Omental fat pad (tissue), 4 donors: Measurements from ENCODE around the gene TECPR2. TPM values are rescaled to one million over a fixed set of nuclear protein-coding genes. Genes with fewer than 3 reads are reported as not detected.
"Not testable (repeated sequence)": the region's sequence is repeated elsewhere in the genome, so short reads cannot be mapped to it uniquely, and the experiment has no call there.

Source experiments
- ATAC-seq: fragments of 150-250 bp; one replicate; pipeline ENCODE4 v1.9.1; 2016; ENCODE audit warnings: mild to moderate bottlenecking, moderate library complexity; ENCODE audit not compliant: low FRiP score
- DNase-seq: peaks from one replicate; pipeline ENCODE4 v3.0.0-alpha.2; 2019; ENCODE audit warnings: low spot score
- total RNA-seq, 4 donors: library from RNA; depleted of rRNA; stranded (reverse); fragments of >200 nt; gene quantifications; one replicate each; pipeline ENCODE4 v1.1.0, GENCODE V29; 2016
- TF ChIP-seq, protein P1 (sequence below), 3 donors: fragments of 450-650 bp; IDR thresholded peaks; one replicate each; pipeline ENCODE4 v1.5.1; 2016 to 2017; ENCODE audit warnings: antibody characterized with exemption in 3 of 3, mild to moderate bottlenecking in 3 of 3, moderate library complexity in 2 of 3

The TECPR2 gene
- total RNA-seq, 4 donors from 2014 or later, result 12.7 to 46.0 (median 17.9) TPM

DNA sequence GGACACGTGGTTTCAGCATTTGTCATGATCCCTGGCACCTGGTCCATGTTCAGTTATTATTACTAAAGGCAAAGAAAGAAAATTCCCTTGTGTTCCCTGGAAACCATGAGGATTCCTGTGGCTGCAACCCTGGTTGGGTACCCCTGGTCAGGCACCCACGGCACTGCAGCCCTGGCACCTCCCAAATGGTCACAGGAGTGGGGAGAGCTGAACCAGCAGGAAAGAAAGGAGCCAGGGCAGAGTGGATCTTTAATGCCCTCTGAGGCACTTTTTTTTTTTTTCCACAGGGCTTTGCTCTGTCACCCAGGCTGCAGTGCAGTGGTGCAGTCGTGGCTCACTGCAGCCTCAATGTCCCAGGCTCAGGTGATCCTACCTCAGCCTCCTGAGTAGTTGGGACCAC is 17.5 kb upstream of the TECPR2 start:
- ATAC-seq (no peak), DNase-seq (no peak)
- TF ChIP-seq, protein P1, sequence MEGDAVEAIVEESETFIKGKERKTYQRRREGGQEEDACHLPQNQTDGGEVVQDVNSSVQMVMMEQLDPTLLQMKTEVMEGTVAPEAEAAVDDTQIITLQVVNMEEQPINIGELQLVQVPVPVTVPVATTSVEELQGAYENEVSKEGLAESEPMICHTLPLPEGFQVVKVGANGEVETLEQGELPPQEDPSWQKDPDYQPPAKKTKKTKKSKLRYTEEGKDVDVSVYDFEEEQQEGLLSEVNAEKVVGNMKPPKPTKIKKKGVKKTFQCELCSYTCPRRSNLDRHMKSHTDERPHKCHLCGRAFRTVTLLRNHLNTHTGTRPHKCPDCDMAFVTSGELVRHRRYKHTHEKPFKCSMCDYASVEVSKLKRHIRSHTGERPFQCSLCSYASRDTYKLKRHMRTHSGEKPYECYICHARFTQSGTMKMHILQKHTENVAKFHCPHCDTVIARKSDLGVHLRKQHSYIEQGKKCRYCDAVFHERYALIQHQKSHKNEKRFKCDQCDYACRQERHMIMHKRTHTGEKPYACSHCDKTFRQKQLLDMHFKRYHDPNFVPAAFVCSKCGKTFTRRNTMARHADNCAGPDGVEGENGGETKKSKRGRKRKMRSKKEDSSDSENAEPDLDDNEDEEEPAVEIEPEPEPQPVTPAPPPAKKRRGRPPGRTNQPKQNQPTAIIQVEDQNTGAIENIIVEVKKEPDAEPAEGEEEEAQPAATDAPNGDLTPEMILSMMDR (IDR thresholded peaks at IDR 0.05), result no peak

DNA sequence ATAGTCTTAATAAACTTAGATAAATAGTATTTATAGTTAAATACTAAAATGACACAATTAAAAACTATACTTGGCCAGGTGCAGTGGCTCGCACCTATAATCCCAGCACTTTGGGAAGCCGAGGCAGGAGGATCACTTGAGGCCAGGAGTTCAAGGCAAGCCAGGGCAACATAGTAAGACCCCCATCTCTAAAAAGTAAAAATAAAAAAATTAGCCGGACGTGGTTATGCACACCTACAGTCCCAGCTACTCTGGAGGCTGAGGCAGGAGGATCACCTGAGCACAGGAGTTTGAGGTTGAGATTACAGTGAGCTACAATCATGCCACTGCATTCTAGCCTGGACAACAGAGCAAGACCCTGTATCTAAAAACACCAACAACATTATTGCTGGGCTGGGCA is 16.1 kb upstream of the TECPR2 start:
- no peak for ATAC-seq

DNA sequence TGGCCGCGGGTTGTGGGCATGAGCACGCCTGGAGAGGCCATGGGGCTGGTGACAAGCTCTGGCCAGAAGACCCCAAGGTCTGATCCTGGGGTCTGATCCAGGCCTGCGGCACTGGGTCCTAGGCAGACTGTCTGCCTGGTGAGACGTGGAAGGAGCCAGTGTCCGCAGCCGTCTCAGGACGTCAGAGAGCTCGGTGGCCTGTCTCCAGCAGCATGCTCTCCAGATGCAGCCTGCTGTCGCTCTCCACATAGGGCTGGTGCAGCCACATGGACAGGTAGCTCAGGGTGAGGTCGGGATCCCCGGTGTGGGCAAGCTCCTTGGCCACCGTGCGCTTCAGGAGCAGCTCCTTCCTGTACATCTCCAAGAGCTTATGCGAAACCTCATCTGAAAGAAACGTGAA is 14.4 kb upstream of the TECPR2 start:
- ATAC-seq (no peak), DNase-seq (no peak)
- TF ChIP-seq, protein P1 (IDR thresholded peaks at IDR 0.05), result no peak

More for the DNA sequence above, 16.1 kb upstream of the TECPR2 start:
- no peak for DNase-seq
- TF ChIP-seq, protein P1 (IDR thresholded peaks at IDR 0.05), result no peak

DNA sequence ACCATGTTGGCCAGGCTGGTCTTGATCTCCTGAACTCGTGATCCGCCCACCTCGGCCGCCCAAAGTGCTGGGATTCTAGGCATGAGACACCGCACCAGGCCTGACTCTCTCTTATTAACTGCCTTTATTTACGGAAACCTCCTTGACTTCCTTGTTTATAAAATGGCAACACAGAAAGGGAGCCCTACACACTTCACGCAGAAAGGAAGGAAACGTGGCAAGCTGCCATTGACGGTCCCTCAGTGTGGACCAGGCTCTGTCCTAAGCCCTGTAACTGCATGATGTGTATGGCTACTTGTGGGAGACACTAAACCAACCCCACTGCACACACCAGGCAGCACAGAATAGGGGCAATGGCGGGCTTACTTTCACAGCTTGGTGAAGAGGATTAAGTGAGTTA is 11.7 kb upstream of the TECPR2 start:
- TF ChIP-seq, protein P1 (IDR thresholded peaks at IDR 0.05), result no peak
- ATAC-seq (no peak), DNase-seq (no peak)

DNA sequence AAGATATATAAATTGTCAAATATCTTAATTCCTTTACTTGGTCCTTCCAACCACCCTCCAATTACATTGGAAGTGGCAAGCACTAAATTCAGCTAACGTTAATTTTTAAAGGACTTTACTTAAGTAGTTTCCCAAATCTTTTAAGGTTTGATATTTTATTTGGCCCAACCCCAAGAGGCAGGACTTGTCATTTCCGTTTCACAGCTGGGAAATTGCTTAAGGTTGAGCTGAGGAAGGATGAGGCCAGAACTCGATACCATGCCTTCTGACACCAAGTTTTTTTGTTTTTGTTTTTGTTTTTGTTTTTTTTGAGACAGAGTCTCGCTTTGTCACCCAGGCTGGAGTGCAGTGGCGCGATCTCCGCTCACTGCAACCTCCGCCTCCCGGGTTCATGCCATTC is 11.1 kb upstream of the TECPR2 start:
- DNase-seq, ATAC-seq: not testable (repeated sequence)

DNA sequence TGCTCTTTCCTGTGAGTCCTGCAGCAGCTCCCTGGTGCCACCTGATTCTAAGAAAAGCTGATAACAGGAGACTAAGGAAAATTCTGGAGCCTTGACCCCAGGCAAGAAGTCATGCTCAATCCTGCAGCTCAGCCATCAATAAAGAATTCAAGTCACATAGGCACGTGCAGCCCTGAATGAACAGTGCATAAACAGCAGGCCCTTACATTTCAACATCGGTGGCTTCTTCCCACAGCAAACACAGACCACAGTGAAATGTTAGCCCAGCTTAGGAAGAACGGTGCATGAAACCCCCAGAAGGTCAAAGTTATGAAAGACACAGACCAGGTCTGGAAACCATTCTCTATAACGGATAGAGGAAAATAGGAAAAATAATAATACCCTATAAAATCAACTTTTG is 10.5 kb upstream of the TECPR2 start:
- ATAC-seq (no peak), DNase-seq (no peak)
- TF ChIP-seq, protein P1 (IDR thresholded peaks at IDR 0.05), result no peak

DNA sequence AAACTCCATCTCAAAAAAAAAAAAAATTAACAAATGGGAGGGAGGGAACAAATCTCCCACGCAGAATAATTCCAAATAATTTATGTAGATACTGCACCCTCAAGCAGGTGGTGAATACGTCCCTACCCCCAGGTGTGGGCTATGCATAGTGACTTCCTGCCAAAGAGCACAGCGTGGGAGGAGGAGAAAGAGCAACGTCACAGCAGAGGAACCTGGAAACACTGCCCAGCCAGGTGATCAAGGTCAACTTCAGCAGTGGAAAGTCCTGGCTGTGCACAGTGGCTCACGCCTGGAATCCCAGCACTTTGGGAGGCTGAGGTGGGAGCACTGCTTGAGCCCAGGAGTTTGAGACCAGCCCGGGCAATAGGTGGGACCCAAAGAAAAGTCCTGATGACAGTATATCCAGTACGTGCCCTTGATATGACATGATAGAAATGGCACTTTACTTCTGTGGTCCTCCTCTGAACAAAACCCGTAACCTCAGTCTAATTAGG is 9.6 kb upstream of the TECPR2 start:
- no peak for DNase-seq
- TF ChIP-seq, protein P1 (IDR thresholded peaks at IDR 0.05), result no peak

DNA sequence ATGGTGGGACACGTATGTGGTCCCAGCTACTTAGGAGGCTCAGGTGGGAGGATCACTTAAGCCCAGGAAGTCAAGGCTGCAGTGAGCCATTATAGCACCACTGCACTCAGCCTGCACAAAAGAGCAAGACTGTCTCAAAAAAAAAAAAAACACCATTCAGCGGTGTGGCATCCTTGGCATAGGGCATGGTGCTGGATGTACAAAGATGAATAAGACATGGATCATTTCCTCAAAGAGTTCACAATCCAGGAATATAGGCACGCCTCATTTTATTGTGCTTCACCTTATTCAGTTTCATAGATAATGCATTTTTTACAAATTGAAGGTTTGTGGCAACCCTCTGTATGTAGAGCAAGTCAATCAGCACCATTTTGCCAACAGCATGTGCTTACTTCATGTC is 6.5 kb upstream of the TECPR2 start:
- DNase-seq (no peak), ATAC-seq (no peak)
- TF ChIP-seq, protein P1 (IDR thresholded peaks at IDR 0.05), result no peak

More for the DNA sequence above, 9.6 kb upstream of the TECPR2 start:
- ATAC-seq, result no peak
